Heart right ventricle (tissue), 16 donors: ENCODE measurements around the gene IFITM2. TPM values are rescaled to one million over a fixed set of nuclear protein-coding genes. Genes with fewer than 3 reads are reported as not detected.
A peak's percentile ranks its signal among the peaks of the same experiment; 100 is the strongest.

Source experiments
- ATAC-seq, 8 donors: fragments of 200-7000 bp; cut with Tn5 transposase; one replicate each; pipeline ENCODE4 v1.9.1; 2020; ENCODE audit warnings: mild to moderate bottlenecking in 8 of 8, moderate library complexity in 8 of 8, moderate number of reproducible peaks in 1 of 8
- DNase-seq, 2 donors: peaks; one replicate each; pipeline ENCODE4 v3.0.0-alpha.2; 2020
- H3K27ac ChIP-seq, 10 donors: fragments of 200-600 bp; sonication (generic) in 2 of 10; one replicate each; pipeline versions ENCODE4 v1.5.0 to v1.8.0; 2020 to 2022; ENCODE audit warnings: mild to moderate bottlenecking in 3 of 10
- H3K27me3 ChIP-seq, 7 donors: fragments of 200-600 bp; one replicate each; pipeline ENCODE4 v1.8.0; 2021 to 2022; ENCODE audit warnings: mild to moderate bottlenecking in 2 of 7
- H3K36me3 ChIP-seq, 9 donors: fragments of 200-600 bp; sonication (generic) in 1 of 9; one replicate each; pipeline versions ENCODE4 v1.5.0 to v1.8.0; 2020 to 2022; ENCODE audit warnings: mild to moderate bottlenecking in 2 of 9
- H3K4me1 ChIP-seq, 9 donors: fragments of 200-600 bp; sonication (generic) in 1 of 9; one replicate each; pipeline versions ENCODE4 v1.5.0 to v1.8.0; 2020 to 2022; ENCODE audit warnings: mild to moderate bottlenecking in 4 of 9
- H3K4me3 ChIP-seq, 10 donors: fragments of 200-600 bp; sonication (generic) in 2 of 10; one replicate each; pipeline versions ENCODE4 v1.5.0 to v1.8.0; 2020 to 2022; ENCODE audit warnings: mild to moderate bottlenecking in 7 of 10, moderate library complexity in 2 of 10
- H3K9me3 ChIP-seq, 11 donors: fragments of 200-600 bp in 10 of 11; sonication (generic) in 2 of 11; one replicate each; pipeline versions ENCODE4 v1.5.0 to v1.8.0; 2013 to 2022; ENCODE audit warnings: mild to moderate bottlenecking in 2 of 11, control low read depth in 1 of 11, moderate library complexity in 1 of 11
- CTCF ChIP-seq, 9 donors: fragments of 200-600 bp; sonication (generic) in 2 of 9; IDR thresholded peaks; one replicate each; pipeline versions ENCODE4 v1.5.0 to v1.8.0; 2021 to 2022; ENCODE audit warnings: antibody characterized with exemption in 9 of 9, mild to moderate bottlenecking in 5 of 9, moderate library complexity in 1 of 9
- WGBS, 2 donors: extraction: QIAGEN DNeasy Blood & Tissue Kit; methylation state at CpG; one replicate each; pipeline ENCODE4 v1.1.7; 2013; ENCODE audit warnings: inconsistent platforms in 1 of 2; 5-methylcytosine and 5-hydroxymethylcytosine counted together
- intact Hi-C, 10 donors: fragments of 100-400 bp; cut with DNase I; formaldehyde crosslinking; loops; one replicate each; pipeline versions ENCODE4 v1.11.1 to v1.14.2; 2022
- polyA plus RNA-seq, 2 donors: library from polyadenylated mRNA; stranded (reverse); fragments of 200-250 nt; gene quantifications; one replicate each; pipeline ENCODE4 v1.2.3, GENCODE V29; 2013
- total RNA-seq, 10 donors: library from RNA; stranded (reverse); fragmentation: NEBNext Ultra II Directional in 3 of 10; extraction: Animal tissue kit (Norgen Biotek cat#: 25700) in 3 of 10; gene quantifications; one replicate each; pipeline versions ENCODE4 v1.2.1 to v1.2.4, GENCODE V29; 2021 to 2023
- donor health status: Arrhythmogenic right ventricular cardiomyopathy.
- donor health status: ischemic (EF 13 %, LVEDD 7.1; RV severe dilation, severe dysfunction).
- donor health status: healthy with polysubstance abuse.
- donor health status: DM: no; HTN: yes; CAD: no.
- donor health status: DM: no; HTN: no; CAD: no.
- donor health status: ischemic (EF 25% LVEDD 6.9; RV normal size, moderate dysfunction).
- donor health status: ischemic (EF 25% LVEDD 5.7; RV mildly dilated, moderate dysfunction).
- donor health status: healthy.
- donor health status: DM: yes; HTN: yes; CAD: no.
- donor health status: Ischemic cardiomyopathy.
- donor health status: ischemic (EF 35%, LVEDD 5.7; RV mildly dilated, moderate dysfunction).
- donor health status: nonischemic (EF 11% LVEDD 7.7; RV severe dilation, severe dysfunction).
- donor health status: DM: yes; HTN: yes; CAD: no.
- donor health status: PGD.
- donor health status: ischemic (EF 29% LVEDD 5.4; RV normal size, mild dysfunction).
- donor health status: nonischemic (EF 23%, LVEDD 6.1; RV moderate dilation, normal function).

IFITM2 gene
- total and polyA plus RNA-seq, 12 donors = 57.2 to 843 (median 163) TPM

- no peak for ATAC-seq
- no peak for DNase-seq
- intact Hi-C loops = no loop called here
- no peak for TF ChIP-seq CTCF (IDR thresholded peaks at IDR 0.05)
- 75 to 81% methylated on average over 18 of the region's 18 CpGs for WGBS, 2 donors
- Histone ChIP-seq H3K27ac (peak overlapping the region in 2 of 10 donors; percentile 22 to 97), H3K36me3 (no peaks in the 10 kb centered on the region), H3K9me3 (peaks cover 0 to 8% (median 3%) of the 10 kb centered on the region in 11 donors), H3K27me3 (peaks cover 0 to 35% (median 15%) of the 10 kb centered on the region in 7 donors), H3K4me1 (peaks cover 0 to 35% (median 0%) of the 10 kb centered on the region in 9 donors), H3K4me3 (no peak overlapping the region)
Measured at GRCh38 chr11:270451-271318, 36.9 kb upstream of the IFITM2 start.

GRCh38 chr11:271319-271715, 36.3 kb upstream of the IFITM2 start:
- Histone ChIP-seq H3K27ac (peak overlapping the region in 1 of 10 donors; percentile 97), H3K4me1 (peaks cover 0 to 35% (median 0%) of the 10 kb centered on the region in 9 donors), H3K36me3 (no peaks in the 10 kb centered on the region), H3K27me3 (peaks cover 0 to 40% (median 15%) of the 10 kb centered on the region in 7 donors), H3K4me3 (no peak overlapping the region), H3K9me3 (peaks cover 0 to 4% (median 0%) of the 10 kb centered on the region in 11 donors)
- TF ChIP-seq CTCF (IDR thresholded peaks at IDR 0.05) = no peak
- 67 to 80% methylated on average over 8 of the region's 8 CpGs for WGBS, 2 donors
- DNase-seq (no peak), ATAC-seq (no peak)
- intact Hi-C loops = no loop called here

- H3K27me3 ChIP-seq = peaks cover 0 to 50% (median 21%) of the 10 kb centered on the region in 7 donors
- ATAC-seq = no peak
- H3K4me1 ChIP-seq = peaks cover 0 to 32% (median 0%) of the 10 kb centered on the region in 9 donors
- no peak overlapping the region for H3K4me3 ChIP-seq
- no peak overlapping the region for H3K27ac ChIP-seq
- H3K36me3 ChIP-seq = no peaks in the 10 kb centered on the region
- WGBS, 2 donors = 86 to 87% methylated on average over 22 of the region's 22 CpGs
- no peak for DNase-seq
- peaks cover 0 to 3% (median 0%) of the 10 kb centered on the region in 11 donors for H3K9me3 ChIP-seq
- intact Hi-C loops = no loop called here
- no peak for TF ChIP-seq CTCF (IDR thresholded peaks at IDR 0.05)
Measured at GRCh38 chr11:272195-272930, 35.3 kb upstream of the IFITM2 start.

GRCh38 chr11:272931-273198, 34.8 kb upstream of the IFITM2 start:
- Histone ChIP-seq H3K9me3 (peaks cover 0 to 3% (median 0%) of the 10 kb centered on the region in 11 donors), H3K27ac (no peak overlapping the region), H3K4me3 (no peak overlapping the region), H3K36me3 (no peaks in the 10 kb centered on the region), H3K4me1 (peaks cover 0 to 29% (median 0%) of the 10 kb centered on the region in 9 donors), H3K27me3 (peaks cover 0 to 55% (median 26%) of the 10 kb centered on the region in 7 donors)
- ATAC-seq = no peak
- TF ChIP-seq CTCF (IDR thresholded peaks at IDR 0.05) = no peak
- intact Hi-C loops = no loop called here
- DNase-seq = no peak
- 72 to 80% methylated on average over 6 of the region's 6 CpGs for WGBS, 2 donors
